Stromal cell of bone marrow (primary cell): ENCODE data around the gene GANAB.
"Not testable (repeated sequence)": the region's sequence is repeated elsewhere in the genome, so short reads cannot be mapped to it uniquely, and the experiment has no call there.

Experiments
- DNase-seq: peaks from one replicate; pipeline ENCODE4 v3.0.0-alpha.2; 2012; ENCODE audit warnings: low read depth

The GANAB gene

DNA sequence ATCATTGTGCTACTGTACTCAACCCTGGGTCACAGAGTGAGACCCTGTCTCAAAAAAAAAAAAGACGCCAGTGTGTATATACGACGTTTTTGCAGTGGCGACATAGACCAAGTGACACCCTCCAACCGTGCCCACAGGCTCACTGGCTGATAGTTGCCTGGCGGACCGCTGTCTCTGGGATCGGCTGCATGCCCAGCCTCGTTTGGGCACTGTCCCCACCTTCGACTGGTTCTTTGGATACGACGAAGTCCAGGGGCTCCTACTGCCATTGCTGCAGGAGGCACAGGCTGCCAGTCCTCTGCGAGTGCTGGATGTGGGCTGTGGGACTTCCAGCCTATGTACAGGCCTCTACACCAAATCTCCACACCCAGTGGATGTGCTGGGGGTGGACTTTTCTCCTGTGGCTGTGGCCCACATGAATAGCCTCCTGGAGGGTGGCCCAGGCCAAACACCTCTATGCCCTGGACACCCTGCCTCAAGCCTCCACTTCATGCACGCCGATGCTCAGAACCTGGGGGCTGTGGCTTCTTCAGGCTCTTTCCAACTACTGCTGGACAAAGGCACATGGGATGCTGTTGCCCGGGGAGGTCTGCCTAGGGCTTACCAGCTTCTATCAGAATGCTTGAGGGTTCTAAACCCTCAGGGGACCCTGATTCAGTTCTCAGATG lies 20.0 kb upstream of the GANAB start:
- no peak for DNase-seq

DNA sequence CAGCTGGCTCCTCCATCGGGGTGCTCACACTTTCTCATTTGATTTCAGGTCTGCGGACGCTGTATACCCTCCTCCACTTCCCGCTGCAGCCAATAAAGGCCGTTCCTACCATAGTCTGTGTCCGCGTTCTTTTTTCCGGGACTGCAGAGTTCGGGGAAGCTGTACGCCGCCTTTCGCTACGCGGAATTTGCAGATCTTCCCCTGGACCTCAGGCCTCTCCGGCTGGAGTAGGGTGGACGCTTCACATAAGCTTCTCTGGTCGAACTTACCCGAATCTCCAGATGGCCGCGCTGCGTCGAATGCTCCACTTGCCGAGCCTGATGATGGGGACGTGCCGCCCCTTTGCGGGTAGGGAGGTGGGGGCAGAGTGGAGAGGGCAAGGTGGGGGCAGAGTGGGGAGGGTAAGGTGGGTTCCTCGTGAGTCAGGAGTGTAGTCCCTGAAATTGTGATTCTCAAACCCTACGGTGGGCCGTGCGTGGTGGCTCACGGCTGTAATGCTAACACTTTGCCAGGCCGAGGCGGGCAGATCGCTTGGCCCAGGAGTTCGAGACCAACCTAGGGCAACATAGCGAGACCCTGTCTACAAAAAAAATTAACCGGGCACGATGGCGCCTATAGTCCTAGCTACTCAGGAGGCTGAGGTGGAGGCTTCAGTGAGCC lies 19.3 kb upstream of the GANAB start:
- peak; percentile 31 for DNase-seq

DNA sequence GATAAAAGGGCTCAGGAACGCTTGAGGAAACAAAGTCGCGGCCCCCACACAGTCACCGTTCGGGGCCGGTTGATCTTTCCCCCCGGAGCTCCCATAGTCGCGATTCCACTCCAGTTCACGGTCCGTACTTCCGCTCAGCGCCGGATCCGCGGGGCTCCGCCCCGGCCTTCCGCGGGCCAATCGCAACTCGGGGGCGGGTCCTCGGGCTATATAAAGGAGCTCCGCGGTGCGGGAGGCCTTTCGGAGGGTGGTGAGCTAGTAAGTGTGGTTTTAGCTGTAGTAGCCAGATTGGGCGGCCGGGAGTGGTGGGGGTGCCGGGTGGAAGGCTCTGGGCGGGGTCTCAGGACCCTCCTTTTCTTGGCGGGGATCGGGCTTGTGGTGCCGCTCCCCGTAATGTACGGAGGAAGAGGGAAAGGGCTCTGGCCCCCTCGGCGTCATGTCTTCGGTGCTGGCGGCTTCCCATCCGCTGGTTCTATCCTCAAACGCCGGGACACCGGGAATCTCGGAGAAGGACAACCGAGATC lies 18.7 kb upstream of the GANAB start, which contains the start of the genes C11orf98 and CSKMT:
TSS of gene C11orf98 (minus strand) at position 136 of the 524 bp plus-strand sequence. CDS start at position 95, 41 bp downstream.
TSS of gene CSKMT (plus strand) at position 238 of the 524 bp plus-strand sequence. CDS start 568 bp downstream, outside the sequence.
- DNase-seq = peak; percentile 85

DNA sequence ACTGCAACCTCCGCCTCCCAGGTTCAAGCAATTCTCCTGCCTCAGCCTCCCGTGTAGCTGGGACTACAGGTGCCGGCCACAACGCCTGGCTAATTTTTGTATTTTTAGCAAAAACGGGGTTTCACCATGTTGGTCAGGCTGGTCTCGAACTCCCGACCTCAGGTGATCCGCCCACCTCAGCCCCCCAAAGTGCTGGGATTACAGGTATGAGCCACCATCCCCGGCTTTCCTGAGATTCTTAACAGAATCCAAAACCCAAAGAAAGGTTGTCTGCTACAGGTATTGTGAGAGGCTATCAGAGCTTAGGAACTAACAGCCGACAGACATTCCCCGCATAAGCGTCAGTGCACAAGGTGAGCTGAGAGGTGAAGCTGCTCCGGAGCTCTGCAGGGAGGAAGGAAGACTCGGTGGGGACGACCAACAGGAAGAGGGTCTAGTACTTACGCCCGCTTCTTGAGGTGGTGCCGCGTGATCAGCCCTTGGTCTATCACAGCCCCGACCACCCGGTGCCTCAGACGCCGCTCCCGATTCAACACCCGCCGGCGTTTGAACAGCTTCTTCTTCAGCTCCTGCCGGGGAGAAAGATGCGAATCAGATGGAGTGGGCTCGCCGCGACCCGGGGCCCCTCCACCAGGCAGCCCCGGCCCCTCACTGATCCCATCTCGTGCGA lies 18.1 kb upstream of the GANAB start:
- no peak for DNase-seq

DNA sequence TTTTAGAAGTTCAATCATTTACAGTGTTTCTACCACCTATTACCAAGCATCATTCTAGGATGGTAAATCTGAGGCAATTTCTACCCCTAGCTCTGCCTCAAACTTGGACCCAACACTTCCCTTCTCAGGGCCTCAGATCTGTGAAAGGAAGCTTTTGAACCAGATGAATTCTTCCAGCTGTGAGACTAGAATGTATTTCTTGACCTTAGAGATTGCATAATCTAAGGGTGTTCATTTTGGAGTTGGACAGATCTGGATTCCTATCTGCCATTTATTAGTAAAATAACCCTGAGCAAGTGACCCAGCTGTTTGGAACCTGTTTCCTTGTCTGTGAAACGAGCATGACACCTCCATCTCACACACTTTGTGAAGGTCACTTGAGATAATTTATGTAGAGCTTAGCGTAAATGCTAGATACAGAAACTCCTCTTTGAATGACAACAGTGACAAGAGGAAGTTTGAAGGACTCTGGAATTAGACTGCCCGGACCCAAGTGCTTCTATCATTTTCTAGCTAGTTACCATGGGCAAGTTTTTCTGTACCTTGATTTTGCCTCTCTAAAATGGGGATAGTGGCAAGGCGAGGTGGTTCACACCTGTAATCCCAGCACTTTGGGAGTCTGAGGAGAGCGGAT lies 10.5 kb upstream of the GANAB start:
- DNase-seq = no peak

DNA sequence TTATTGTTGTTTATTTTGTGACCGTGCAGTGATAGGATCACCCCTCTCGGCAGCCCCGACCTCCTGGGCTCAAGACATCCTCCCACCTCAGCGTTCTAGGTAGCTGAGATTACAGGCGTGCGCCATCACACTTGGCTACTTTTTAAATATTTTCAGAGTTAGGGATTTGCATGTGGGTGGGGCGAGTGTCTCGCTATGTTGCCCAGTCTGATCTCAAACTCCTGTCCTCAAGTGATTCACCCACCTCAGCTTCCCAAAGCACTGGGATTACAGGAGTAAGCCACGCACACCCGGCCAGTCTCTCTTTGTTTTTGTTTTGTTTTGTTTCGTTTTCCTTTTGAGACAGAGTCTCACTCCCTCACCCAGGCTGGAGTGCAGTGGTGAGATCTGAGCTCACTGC lies 7.9 kb upstream of the GANAB start:
- no peak for DNase-seq

DNA sequence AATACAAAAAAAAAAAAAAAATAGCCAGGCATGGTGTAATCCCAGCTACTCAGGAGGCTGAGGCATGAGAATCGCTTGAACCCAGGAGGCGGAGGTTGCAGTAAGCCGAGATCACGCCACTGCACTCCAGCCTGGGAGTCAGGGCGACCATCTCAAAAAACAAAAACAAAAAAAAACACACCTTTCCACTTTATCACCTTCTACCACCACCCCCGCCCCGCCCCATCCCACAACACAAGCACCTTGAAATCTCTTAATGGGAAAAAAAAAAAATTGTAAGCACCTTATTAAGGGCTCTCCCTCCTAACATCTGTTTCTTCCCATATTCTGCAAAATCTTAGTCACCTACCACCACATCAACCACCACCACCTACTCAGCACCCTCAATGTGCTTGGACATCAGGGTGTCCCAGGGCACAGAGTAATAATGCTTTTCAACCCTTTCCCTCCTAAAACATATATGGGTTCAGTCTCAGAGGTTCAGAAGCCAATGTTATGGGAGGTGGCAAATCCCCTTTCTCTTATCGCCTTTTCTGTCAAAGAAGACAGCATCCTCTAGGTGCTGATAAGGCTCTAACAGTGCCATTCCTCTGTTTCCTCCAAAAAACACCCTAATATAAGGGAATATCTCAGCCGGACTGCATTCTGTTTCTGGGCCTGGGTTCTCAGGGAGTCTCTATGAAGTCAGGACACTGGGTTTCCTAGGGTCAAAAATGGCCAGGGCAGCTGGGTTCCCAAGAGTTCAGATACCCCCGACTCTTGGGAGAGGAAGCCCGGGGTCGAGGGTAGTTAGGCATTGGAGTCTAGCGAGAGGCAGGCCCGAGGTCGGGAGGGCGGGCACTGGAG lies 6.0 kb upstream of the GANAB start:
- no peak for DNase-seq

DNA sequence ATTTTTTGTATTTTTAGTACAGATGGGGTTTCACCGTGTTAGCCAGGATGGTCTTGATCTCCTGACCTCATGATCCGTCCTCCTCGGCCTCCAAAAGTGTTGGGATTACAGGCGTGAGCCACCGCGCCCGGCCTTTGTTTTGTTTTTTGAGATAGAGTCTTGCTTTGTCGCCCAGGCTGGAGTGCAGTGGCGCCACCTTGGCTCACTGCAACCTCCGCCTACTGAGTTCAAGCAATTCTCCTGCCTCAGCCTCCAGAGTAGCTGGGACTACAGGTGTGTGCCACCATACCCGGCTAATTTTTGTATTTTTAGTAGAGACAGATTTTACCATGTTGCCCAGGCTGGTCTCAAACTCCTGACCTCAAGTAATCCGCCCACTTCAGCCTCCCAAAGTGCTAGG lies 3.9 kb upstream of the GANAB start:
- not testable (repeated sequence) for DNase-seq

DNA sequence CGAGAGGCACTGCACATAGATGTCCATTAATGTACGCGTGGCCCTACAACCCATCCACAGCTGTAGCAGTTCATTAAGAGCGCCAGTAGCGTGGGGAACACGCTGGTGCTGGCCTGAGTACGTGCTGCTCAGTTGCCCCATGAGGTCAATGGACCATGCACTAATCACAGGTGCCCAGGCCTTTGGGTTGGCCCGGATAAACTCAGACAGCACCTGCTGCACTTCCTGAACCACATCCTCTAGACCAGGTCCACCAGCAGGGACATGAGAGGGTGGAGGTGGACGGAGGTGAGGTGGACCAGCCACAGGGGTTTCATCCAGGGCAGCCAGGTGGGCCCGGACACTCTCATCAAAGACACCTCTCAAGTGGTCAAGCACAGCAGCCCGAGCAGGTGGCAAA lies 3.1 kb upstream of the GANAB start:
- no peak for DNase-seq

DNA sequence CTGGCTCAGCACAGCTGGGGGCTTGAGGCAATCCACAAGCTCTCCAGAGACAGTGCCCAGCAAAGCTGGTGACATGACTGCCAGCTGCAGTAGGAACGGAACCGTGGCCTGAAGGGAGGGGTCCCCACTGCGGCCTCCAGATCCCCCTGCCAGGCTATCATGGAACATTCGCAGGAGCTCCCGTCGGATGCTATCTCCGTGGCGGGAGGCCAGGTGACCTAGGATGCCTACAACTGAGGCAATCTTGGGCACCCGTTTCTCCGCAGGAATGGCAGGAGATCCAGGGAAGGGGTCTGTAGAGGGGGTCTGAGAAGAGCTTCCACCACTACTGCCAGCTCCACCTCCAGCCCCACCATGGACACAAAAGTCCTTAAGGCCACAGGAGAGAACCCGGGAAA lies 2.6 kb upstream of the GANAB start:
- DNase-seq = no peak

DNA sequence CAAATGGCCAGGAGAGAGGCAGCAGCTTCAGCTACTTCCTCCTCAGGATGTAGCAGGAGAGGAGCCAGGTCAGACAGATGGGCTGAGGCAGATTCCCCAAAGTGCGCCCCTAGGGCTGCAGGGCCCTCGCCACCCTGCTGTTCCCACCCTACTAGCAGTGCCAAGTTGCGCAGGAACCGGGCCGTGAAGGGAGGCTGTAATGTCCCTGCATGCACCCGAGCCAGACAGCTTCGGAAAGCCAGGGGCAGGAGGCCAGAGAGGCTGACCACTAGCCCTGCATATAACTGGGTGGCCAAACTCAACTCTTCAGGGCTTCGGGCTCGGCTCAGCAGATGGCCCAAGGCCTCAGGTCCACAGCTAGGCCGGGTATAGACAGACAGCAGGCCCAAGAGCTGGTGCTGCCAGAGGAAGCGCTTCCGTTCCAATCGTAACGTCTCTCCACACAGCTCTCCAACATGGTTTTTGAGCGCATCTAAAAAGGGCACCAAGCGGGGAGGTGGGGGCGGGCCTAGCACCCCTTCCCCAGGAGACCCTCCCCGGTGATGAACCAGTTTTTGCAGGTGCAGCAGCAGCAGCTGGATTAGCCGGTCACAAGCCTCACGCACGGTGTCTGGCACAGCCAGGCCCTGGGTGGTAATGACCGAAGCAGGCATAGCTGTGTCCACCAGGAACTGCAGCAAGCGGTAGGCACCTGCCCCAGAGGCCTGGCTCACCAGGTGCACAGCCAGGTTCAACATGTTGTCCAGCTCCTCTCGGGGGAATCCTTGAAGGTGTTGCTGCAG lies 2.0 kb upstream of the GANAB start:
- DNase-seq = no peak

DNA sequence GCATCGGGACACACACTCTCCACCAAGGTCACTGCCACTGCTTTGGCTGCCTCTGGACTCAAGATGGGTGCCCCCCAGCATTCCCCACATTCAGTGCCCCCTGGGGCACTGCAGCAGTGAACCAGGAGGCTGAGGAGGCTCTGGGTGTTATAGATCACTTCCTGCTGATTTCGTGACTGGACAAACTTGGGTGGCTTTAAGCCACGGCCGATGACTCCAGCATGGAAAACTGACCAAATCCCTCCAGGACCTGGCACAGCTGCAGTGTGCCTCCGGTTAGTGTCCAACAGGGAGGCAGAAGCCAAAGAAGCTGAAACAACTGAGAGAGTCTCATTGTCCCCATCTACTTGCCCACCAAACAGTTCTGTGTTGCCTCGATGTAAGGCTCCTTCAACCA lies 1.2 kb upstream of the GANAB start:
- DNase-seq = no peak

DNA sequence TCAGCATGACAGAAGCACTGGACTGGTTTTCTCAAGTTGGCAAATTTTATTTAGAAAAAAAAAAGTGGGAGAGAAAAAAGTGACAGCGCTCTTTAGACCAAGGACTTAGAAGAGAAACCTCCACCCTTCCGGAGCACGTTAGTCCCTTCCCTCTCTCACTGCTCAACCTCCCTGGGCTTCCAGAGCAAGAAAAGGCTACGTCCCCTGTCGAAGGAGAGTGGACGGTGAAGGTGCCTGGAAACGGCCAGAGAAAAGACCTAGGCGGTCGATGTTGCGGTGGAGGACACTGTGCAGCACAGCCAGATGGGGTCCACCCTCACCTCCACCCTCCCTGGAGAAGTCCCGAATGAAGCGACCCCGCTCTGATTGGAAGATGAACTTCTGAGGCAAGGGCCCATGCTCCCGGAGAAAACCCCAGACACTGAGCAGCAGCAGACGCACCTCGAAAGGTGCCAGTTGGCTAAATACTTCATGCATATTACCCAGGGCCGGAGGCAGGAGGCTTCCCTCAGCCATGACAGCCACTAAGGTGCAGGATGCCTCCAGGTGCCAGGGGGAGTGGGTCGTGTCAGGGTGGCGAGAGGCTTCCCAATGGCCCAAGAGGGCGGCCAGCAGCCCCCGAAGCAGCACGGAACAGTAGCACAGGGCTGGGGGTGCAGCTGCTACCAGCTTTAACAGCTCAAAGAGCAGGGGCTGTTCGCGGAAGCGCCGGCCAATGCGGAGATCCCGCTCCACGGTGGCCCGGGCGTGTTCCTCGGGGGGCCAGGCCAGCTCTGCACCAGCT lies 604 bp upstream of the GANAB start:
- DNase-seq = no peak

DNA sequence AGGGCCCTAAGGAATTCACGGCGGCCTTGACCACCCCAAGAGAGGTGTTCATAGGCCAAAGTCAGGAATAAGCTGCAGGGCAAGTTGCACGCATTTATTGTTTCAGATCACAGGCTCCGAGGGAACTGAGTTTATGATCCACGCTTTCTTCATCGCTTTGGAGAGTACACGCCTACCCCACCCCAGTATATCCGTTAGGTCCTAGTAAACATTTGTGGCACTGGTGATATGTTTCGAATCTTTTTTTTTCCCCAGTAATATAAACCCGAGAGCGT lies 805 bp downstream of the GANAB start:
- DNase-seq = no peak

DNA sequence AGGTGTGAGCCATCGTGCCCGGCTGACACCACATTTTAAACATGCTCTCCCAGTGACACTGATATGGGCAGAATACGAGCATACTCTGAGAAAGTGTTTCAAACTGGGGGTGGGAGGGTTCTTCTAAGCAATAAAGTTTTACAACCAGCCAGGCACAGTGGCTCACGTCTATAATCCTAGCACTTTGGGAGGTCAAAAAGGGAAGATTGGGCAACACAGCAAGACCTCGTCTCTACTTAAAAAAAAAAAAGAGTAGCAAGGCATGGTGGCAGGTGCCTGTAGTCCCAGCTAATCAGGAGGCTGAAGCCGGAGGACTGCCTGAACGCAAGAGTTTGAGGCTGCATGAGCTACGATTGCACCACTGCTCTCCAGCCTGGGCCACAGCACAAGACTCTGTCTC lies 2.2 kb downstream of the GANAB start:
- DNase-seq = no peak

DNA sequence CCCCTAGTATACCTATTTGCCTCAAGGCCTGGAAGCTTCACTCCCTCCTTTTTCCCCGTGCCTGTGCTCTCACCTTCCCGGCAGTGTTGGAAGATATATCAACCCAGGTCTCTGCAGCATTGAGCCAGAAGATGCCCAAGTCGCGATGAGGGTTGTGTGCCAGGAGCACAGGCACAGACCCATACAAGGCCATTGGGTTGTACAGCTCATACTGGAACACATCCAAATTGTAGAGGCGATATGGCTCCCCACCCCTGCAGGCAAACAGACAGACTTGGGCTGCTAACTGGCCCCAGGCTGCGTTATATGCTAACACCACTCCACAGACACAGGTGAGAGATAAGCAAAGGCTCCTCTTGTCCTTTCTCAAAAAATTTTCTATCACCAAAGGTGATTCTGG lies 13.9 kb downstream of the GANAB start:
- no peak for DNase-seq

DNA sequence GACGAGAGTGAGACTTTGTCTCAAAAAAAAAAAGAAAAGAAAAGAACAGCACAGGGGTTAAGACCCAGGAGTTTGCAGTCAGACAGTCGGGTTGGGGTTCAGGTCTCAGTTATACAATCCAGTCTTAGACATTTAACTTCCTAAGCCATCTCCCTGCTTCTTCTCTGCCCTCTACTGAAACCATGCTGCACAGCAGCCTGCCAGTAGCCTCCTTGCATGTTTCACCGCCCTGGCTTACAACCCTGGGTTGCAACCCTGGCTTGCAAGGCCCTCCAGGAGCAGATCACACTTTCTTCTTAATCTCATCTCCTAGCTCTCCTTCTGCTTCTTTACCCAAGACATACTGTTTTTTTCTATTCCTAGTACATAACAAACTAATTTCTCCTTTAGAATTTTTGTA lies 18.7 kb downstream of the GANAB start:
- no peak for DNase-seq

DNA sequence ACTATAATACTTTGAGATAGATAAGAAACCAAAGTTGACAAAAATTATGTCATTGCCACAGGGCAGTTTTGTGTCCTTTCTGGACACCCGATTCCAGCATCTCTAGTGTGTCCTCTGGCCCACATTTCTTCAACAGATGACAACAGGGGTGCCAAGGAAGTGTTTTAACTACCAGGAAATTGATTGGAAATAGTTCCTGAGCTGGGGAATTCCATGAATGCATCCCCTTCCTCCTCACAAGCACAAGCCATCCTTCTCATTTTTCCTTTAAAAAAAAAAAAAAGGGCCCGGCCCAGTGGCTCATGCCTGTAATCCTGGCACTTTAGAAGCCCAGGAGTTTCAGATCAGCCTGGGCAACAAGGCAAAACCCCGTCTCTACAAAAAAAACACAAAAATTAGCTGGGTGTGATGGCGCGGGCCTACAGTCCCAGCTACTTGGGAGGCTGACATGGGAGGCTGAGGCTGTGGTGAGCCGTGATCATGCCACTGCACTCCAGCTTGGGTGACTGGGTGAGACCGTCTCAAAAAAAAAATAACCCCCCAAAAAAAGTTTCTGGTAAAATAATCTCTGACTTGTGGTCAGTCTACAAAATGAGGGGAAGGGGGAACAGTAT lies 23.8 kb downstream of the GANAB start:
- no peak for DNase-seq

DNA sequence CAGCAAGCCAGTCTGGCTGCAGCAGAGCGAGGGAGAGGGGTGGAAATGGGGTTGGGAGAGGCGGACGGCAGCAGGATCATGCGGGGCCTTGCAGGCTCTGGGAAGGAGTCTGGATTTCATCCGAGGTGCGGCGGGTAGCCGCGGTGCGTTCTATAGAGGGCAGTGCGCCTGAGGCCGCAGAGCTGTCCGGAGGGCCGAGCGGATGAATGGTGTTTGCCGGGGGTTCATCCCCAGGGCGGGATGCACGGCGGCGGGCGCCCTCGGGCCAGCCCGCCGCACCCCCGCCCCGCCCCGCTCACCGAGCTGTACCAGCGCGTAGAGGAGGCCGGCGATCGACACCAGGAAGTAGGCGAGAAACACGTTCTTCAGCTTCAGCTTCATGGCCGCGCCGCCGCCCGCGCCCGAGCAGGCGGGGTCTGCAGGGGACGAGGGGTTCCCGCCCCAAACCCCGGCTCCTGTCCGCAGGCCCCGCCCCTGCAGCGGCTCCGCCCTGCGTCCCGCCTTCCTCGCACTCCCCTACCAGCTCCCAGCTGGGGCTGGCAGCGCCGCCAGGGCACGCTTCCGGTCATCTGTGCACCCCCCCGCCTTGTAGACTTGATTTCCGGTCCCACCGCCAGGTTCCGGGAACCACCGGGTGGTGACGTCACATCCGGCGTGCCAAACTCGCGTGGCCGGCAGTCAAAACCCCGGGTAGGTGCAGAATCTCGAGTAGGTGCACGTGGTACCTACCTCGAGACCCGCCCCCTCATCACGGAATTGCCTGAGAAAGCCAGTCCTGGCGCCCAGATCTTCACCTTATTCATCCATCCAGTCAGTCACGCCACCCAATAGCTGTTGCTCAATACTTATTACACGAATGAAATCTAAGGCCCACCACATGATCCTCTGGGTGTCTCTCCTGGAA lies 24.6 kb downstream of the GANAB start, which contains the start of gene B3GAT3:
TSS of gene B3GAT3 (minus strand) at position 420 of the 904 bp plus-strand sequence. CDS start at position 381, 39 bp downstream.
- peak; percentile 96 for DNase-seq
